Transverse colon (tissue), 4 donors: Measurements from ENCODE around the gene TENM4. TPM values are rescaled to one million over a fixed set of nuclear protein-coding genes. Genes with fewer than 3 reads are reported as not detected.

ENCODE experiments used
- DNase-seq: peaks from one replicate; pipeline ENCODE4 v3.0.0-alpha.2; 2019
- H3K27ac ChIP-seq, 4 donors: fragments of 200-600 bp; sonication (generic); 2 replicates each; pipeline ENCODE4 v1.5.1; 2016 to 2018; ENCODE audit warnings: inconsistent platforms in 4 of 4
- H3K27me3 ChIP-seq: fragments of 200-600 bp; sonication (generic); 2 replicates; pipeline ENCODE4 v1.5.1; 2017; ENCODE audit warnings: inconsistent platforms
- H3K36me3 ChIP-seq, 4 donors: fragments of 200-600 bp; sonication (generic); 2 replicates each; pipeline ENCODE4 v1.5.1; 2017 to 2019; ENCODE audit warnings: inconsistent platforms in 4 of 4
- H3K4me1 ChIP-seq, 4 donors: fragments of 200-600 bp; sonication (generic); 2 replicates each; pipeline ENCODE4 v1.5.1; 2017 to 2020; ENCODE audit warnings: inconsistent platforms in 4 of 4
- H3K4me3 ChIP-seq, 4 donors: fragments of 200-600 bp; sonication (generic); 1 replicate in 1 of 4; 2 replicates in 3 of 4; pipeline versions ENCODE4 v1.5.1 to v1.6.1; 2017 to 2019; ENCODE audit warnings: inconsistent platforms in 4 of 4
- H3K9me3 ChIP-seq, 2 donors: fragments of 200-600 bp; sonication (generic); 2 replicates each; pipeline ENCODE4 v1.5.1; 2017 to 2019; ENCODE audit warnings: inconsistent platforms in 2 of 2
- CTCF ChIP-seq, 5 experiments: fragments of 200-600 bp in 3 of 5; fragments of 450-650 bp in 2 of 5; sonication (generic) in 3 of 5; IDR thresholded peaks; 1 replicate in 2 of 5; 2 replicates in 3 of 5; pipeline ENCODE4 v1.5.1; 2016 to 2017; ENCODE audit warnings: antibody characterized with exemption in 5 of 5, inconsistent platforms in 3 of 5, mild to moderate bottlenecking in 2 of 5, moderate library complexity in 1 of 5
- EP300 ChIP-seq: sonication (generic); formaldehyde crosslinking; IDR thresholded peaks from one replicate; pipeline ENCODE4 v1.6.1; 2017; ENCODE audit warnings: antibody characterized with exemption, low read depth
- POLR2A ChIP-seq: fragments of 450-650 bp; IDR thresholded peaks from one replicate; pipeline ENCODE4 v1.6.1; 2016; ENCODE audit warnings: antibody characterized with exemption, mild to moderate bottlenecking, moderate library complexity
- POLR2AphosphoS5 ChIP-seq, 3 donors: sonication (generic); formaldehyde crosslinking; IDR thresholded peaks; one replicate each; pipeline ENCODE4 v1.6.1; 2016; ENCODE audit warnings: antibody characterized with exemption in 3 of 3
- WGBS, 2 donors: methylation state at CpG; one replicate each; pipeline ENCODE4 v1.1.5; 2018; ENCODE audit warnings: low coverage in 1 of 2; 5-methylcytosine and 5-hydroxymethylcytosine counted together
- in situ Hi-C, 4 donors: fragments of 200-750 bp; cut with MboI; loops; one replicate each; pipeline versions ENCODE4 v1.15.0 to v1.15.1; 2017; ENCODE audit warnings: low sequenced_read_pairs in 3 of 4, low pct_ligation_motif_present in 1 of 4, low pct_unique_long_range_greater_than_20kb in 1 of 4
- intact Hi-C: fragments of 100-400 bp; cut with DNase I; formaldehyde crosslinking; loops from one replicate; pipeline ENCODE4 v1.15.1; 2023; ENCODE audit warnings: low total_unique reads
- total RNA-seq, 4 donors: library from RNA; depleted of rRNA; stranded (reverse); fragments of >200 nt; gene quantifications; one replicate each; pipeline ENCODE4 v1.1.0, GENCODE V29; 2016

TENM4 gene
- total RNA-seq, 4 donors from 2014 or later, result 0.14 to 0.79 (median 0.39) TPM

DNA sequence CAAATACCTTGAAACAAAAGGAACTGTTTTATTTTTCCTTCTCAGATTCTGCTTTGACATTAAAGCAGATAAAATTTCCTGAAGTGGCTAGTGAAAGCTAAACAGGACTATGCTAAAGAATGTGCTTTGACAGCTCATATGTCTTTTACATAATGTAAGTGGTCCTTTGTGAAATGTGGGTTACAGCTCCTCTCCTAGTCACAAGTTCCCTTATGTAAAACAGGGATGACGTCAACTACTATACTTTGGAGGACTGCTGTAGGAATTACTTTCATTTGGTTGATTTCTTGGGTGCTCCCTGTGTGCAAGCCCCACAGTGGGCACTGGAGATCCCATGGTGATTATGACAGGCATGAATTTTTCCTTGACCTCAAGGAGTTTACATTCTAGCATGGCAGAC lies 649.6 kb downstream of the TENM4 start:
- in situ Hi-C loops, result no loop called here
- 40 to 70% methylated on average over 1 of the region's 1 CpG for WGBS, 2 donors
- Histone ChIP-seq H3K27ac (no peak overlapping the region), H3K27me3 (no peaks in the 10 kb centered on the region), H3K36me3 (no peaks in the 10 kb centered on the region), H3K4me1 (peaks cover 0 to 6% (median 3%) of the 10 kb centered on the region in 4 donors), H3K9me3 (no peaks in the 10 kb centered on the region), H3K4me3 (no peak overlapping the region)
- TF ChIP-seq CTCF (IDR thresholded peaks at IDR 0.05) (no peak), POLR2A (no peak), EP300 (no peak), POLR2AphosphoS5 (IDR thresholded peaks at IDR 0.05) (no peak)
- no peak for DNase-seq
- intact Hi-C loops, result loop anchor here (5.0 kb wide), 1 partner anchor 171 kb away; no protein-coding TSS in a partner anchor

GRCh38 chr11:78790784-78791183 lies 650.0 kb downstream of the TENM4 start:
- intact Hi-C loops, result loop anchor here (5.0 kb wide), 1 partner anchor 172 kb away; no protein-coding TSS in a partner anchor
- TF ChIP-seq EP300 (no peak), POLR2A (no peak), CTCF (IDR thresholded peaks at IDR 0.05) (no peak), POLR2AphosphoS5 (IDR thresholded peaks at IDR 0.05) (no peak)
- H3K4me3 ChIP-seq, result no peak overlapping the region
- DNase-seq, result no peak
- H3K9me3 ChIP-seq, result no peaks in the 10 kb centered on the region
- no peak overlapping the region for H3K27ac ChIP-seq
- H3K27me3 ChIP-seq, result no peaks in the 10 kb centered on the region
- peaks cover 0 to 10% (median 3%) of the 10 kb centered on the region in 4 donors for H3K4me1 ChIP-seq
- in situ Hi-C loops, result no loop called here
- no peaks in the 10 kb centered on the region for H3K36me3 ChIP-seq

- TF ChIP-seq CTCF (IDR thresholded peaks at IDR 0.05) (no peak), POLR2A (no peak), POLR2AphosphoS5 (IDR thresholded peaks at IDR 0.05) (no peak), EP300 (no peak)
- in situ Hi-C loops, result no loop called here
- 59% methylated on average over 1 of the region's 1 CpG; no CpG with 5 or more reads in 1 of the 2 donors for WGBS, 2 donors
- H3K36me3 ChIP-seq, result no peaks in the 10 kb centered on the region
- intact Hi-C loops, result no loop called here
- peak; percentile 28 for DNase-seq
- H3K9me3 ChIP-seq, result no peaks in the 10 kb centered on the region
- H3K4me3 ChIP-seq, result no peak overlapping the region
- peaks cover 0 to 18% (median 3%) of the 10 kb centered on the region in 4 donors for H3K4me1 ChIP-seq
- H3K27ac ChIP-seq, result peak overlapping the region in 3 of 4 donors; percentile 17 to 36 (median 31)
- H3K27me3 ChIP-seq, result no peaks in the 10 kb centered on the region
These were observed 651.5 kb downstream of the TENM4 start for GRCh38 chr11:78789375-78789774.

- Histone ChIP-seq H3K27me3 (no peaks in the 10 kb centered on the region), H3K27ac (no peak overlapping the region), H3K9me3 (no peaks in the 10 kb centered on the region), H3K4me3 (no peak overlapping the region), H3K4me1 (peaks cover 0 to 24% (median 5%) of the 10 kb centered on the region in 4 donors), H3K36me3 (no peaks in the 10 kb centered on the region)
- in situ Hi-C loops (no loop called here), intact Hi-C loops (no loop called here)
- DNase-seq, result no peak
- WGBS, 2 donors, result 83% methylated on average over 1 of the region's 1 CpG; no CpG with 5 or more reads in 1 of the 2 donors
- TF ChIP-seq EP300 (no peak), CTCF (IDR thresholded peaks at IDR 0.05) (no peak), POLR2AphosphoS5 (IDR thresholded peaks at IDR 0.05) (no peak), POLR2A (no peak)
These were observed 652.3 kb downstream of the TENM4 start for GRCh38 chr11:78788533-78788932.
